Esophagus muscularis mucosa (tissue), 4 donors: Measurements from ENCODE around the gene UTF1.

Source experiments
- CTCF ChIP-seq, 3 experiments: fragments of 200-600 bp in 2 of 3; fragments of 450-650 bp in 1 of 3; sonication (generic) in 2 of 3; IDR thresholded peaks; one replicate each; pipeline ENCODE4 v1.5.1; 2017 to 2019; ENCODE audit warnings: antibody characterized with exemption in 3 of 3, mild to moderate bottlenecking in 2 of 3, moderate library complexity in 1 of 3
- EP300 ChIP-seq: sonication (generic); formaldehyde crosslinking; IDR thresholded peaks from one replicate; pipeline ENCODE4 v1.6.1; 2017; ENCODE audit warnings: antibody characterized with exemption
- POLR2A ChIP-seq: fragments of 450-650 bp; IDR thresholded peaks from one replicate; pipeline ENCODE4 v1.6.1; 2017; ENCODE audit warnings: antibody characterized with exemption, moderate library complexity, mild to moderate bottlenecking, low read depth
- POLR2AphosphoS5 ChIP-seq, 2 donors: sonication (generic); formaldehyde crosslinking; IDR thresholded peaks; one replicate each; pipeline ENCODE4 v1.6.1; 2017; ENCODE audit warnings: antibody characterized with exemption in 2 of 2

- TF ChIP-seq POLR2AphosphoS5 (IDR thresholded peaks at IDR 0.05) (no peak), CTCF (IDR thresholded peaks at IDR 0.05) (no peak), POLR2A (no peak), EP300 (no peak)
Measured at GRCh38 chr10:133242611-133243356, 12.8 kb downstream of the UTF1 start.
